HG02973 (cell line): Measurements from ENCODE around the gene SPG11.

Experiments
- ATAC-seq: cut with Tn5 transposase; IDR thresholded peaks from one replicate; pipeline ENCODE4 v1.9.1; 2021; ENCODE audit warnings: moderate library complexity; ENCODE audit not compliant: unreplicated experiment

Gene SPG11

GRCh38 chr15:44623178-44623577 is 40.3 kb downstream of the SPG11 start:
- no peak for ATAC-seq

DNA sequence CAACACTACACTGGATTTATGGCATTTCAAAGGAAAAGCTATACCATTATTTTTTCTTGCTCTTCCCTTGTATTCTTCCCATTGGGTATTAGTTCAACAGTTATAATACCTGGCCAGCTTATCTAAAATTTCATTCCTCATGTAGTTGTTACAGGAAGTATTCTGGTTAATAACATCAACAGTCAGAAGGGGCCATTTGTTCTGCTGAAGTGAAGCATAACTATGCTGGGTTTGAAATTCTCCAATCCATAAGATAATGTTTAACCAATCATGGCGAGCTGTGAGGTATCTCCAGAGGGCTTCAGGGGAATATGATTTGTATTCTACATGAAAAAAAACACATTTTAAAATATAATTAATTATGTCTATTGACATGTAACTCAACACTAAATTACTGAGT is 43.4 kb downstream of the SPG11 start:
- ATAC-seq, result no peak

DNA sequence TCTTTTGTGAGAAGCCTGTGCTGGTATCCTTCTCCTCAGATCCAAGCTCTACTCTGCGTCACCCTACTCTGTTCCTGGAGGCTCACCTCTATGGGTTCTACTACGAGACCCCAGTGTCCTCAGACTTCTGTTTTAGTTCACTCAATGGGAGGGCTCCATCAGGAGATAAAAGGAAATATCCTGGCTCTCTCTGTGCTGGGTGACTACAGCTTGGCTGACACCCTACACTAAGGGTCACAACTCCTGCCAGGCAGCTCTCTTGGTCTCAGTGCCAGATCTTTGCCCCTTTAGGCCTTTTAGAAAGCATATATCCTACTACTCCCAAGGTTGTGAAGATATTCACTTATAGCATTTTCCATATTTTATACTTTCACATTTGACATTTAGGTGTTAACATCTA is 46.5 kb downstream of the SPG11 start:
- no peak for ATAC-seq

- no peak for ATAC-seq
These were observed 56.7 kb downstream of the SPG11 start for GRCh38 chr15:44606740-44607139.

- no peak for ATAC-seq
These were observed 60.3 kb downstream of the SPG11 start for GRCh38 chr15:44603126-44603525.

DNA sequence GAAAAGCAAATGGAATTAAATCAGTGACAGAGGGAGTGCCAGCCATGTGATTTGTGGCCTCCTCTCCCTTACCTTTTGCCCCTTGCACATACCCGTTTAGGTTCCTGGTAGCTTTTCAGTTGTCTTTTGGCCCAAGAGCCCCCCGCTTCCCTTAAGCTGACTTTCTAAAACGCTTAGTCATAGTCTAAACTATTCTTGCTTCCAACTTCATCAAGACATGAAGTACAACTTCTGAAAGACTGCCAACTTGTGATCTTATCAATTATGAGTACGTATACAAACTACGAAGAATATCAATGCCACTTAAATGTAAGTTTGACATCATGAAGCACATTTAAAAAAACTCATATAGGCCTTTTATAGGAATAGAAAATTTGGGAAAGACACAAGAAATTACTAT is 64.6 kb downstream of the SPG11 start:
- ATAC-seq, result no peak

DNA sequence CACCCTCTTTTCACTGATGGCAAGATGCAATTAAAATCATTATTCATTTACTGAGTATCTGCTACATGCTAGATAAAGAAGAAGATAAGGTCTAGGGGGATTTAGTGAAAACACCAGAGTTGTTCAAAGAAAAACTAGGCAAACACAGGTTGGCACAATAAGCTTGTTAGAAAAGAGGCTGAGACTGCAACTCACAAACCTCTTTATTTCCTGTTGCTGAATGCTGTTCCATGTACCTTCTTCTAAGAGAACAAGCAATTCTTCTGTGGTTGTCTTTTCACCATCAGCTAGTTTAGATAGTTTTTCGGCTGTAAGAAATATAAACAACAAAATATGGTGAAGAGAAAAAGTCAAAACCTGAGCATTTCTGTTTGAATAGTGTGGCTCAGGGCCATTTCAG is 65.4 kb downstream of the SPG11 start:
- ATAC-seq, result no peak

DNA sequence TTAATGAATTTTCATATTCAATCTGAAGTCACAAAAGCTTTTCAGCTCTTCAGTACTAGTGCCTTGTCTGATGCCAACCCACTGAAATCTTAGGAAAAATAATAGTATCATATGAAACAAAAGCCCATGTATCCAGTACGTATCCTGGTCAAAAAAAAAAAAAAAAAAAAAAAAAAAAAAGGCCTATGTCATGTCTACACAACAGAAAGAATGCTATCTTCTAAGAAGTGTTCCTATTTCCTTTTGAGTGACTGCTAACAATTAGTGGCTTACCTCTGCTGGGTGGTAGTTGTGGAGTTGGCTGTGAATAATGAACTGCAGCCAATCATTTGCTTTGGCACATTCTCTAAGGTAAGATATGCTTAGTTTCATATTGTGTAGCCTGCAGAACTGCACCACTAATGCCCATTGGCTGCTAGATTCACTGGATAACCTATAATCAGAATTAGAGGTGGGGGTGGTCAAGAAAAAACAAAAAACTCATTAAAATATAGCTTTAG is 66.9 kb downstream of the SPG11 start:
- no peak for ATAC-seq

DNA sequence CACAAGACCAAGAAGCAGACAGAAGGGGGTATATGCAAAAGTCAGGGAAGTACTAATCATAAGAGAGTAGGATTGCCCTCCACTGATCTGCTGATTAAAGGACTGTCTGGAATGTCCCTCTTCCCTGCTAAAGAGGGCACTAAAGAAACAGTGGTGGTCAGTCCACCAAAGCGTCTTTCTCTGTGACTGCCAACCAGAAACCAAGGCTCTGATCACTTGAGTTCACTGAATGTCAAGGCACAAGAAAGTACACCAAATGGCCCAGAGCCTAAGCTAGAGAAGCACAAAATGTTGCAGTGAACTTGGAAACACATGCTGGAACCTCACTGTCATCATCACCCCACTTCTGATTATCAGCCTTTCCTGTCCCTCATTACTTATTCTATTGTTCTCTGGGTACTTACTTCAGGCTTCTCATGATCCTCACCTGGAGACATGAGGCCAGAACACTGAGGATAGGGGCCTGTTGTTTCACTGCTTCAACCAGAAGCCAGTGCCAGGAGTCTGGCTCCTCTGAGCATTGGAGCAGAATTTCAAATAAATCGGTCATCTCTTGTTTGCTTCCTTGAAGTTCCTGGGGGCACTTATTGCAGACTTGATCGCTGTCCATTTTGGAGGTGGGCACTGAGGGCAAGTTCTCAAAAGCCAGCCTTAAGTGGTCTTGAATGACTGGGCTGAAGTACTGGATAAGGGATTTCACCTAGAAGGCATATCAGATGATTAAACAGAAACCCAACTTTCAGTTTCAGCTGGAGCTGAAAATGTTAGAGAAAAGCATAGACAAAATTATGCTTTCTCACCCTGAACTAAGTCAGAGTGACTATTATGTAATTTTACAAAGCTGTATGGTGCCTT is 67.6 kb downstream of the SPG11 start:
- ATAC-seq, result peak; percentile 50

DNA sequence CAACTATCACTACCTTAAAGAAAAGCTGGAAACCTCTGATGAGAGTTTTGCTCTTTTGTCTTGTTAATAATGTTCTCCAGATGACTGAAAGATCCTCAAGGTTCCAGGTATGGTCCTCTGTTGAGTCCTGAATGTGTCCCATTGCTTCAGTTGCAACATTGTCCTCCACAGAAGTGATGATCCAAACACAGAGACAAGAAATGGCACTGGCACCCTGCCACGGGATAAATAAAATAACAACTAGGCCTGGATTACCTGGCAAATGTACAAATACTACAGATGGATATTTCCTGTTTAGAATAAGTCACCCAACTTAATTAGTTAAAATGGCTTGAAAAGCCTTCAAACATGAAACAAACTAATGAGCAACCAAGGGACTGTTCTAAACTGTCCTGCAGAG is 68.2 kb downstream of the SPG11 start:
- no peak for ATAC-seq

DNA sequence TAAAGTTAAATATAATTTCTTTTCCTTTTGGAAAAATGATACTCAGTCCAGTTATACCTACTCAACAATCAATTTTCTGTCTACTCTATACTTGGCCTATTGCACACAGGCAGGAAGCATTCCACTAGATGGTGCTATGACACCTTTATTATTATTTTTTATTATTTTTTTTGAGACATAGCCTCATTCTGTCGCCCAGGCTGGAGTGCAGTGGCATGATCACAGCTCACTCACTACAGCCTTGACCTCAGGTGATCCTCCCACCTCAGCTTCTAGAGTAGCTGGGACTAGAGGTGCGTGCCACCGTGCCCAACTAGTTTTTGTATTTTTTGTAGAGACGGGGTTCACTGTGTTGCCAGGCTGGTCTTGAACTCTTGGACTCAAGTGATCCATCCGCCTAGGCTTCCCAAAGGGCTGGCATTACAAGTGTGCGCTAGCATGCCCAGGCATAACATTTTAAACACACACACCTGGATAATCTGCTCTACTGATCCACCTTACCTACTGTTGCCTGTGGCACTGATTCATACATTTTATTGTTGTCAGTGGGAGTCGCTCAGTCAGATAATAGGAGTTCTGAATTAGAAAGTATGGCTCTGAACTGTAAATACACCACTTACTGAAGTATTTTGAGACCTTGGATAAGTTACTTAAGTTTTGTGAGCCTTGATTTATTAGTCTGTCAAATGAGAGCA is 70.3 kb downstream of the SPG11 start:
- ATAC-seq, result no peak

- ATAC-seq, result no peak
These were observed 72.1 kb downstream of the SPG11 start for GRCh38 chr15:44591326-44591725.

GRCh38 chr15:44588541-44588940 is 74.9 kb downstream of the SPG11 start:
- no peak for ATAC-seq

DNA sequence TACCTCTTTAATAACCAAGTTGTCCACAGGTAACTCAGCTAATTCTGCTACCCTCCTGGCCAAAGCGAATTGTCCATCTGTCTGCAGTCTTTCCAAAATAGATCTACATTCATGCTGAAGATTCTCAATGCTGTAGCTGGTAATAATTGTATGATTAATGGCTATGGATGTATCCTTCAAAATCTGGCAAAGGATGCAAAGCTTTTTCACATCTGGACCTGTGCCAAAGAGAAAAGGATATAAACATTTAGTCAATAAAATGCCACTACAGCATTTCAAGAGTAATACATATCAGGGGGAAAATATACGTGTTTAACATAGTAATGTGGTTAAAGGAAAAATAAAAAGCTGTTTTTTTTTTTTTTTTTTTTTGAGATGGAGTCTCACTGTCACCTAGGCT is 77.8 kb downstream of the SPG11 start:
- no peak for ATAC-seq

DNA sequence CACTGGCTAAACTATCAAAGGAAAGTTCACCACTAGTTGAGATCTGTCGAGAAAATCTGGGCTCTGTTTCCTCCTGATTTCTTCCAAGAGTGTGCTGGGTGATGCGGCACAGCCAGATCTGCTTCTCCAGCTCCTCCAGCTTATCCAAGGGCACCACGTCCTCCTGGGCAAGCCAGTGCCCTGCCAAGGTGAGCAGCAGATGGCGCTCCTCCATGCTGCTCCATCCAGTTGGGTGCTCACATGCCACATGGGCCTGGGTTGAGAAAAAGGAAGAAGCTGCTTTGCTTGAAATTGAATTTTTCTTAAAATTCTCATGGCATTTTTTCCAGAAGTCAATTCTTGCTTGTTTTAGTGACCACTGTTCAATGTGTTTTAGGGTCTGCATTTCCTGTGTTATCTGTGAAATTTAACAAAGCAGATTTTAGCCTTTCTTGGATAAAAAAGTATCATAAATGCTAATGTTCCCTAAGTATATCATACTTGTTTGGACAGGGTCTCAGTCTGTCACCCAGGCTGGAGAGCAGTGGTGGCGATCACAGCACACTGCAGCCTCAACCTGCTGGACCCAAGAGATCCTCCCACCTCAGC is 79.2 kb downstream of the SPG11 start:
- ATAC-seq, result no peak

- no peak for ATAC-seq
These were observed 83.4 kb downstream of the SPG11 start for GRCh38 chr15:44580105-44580504.

- ATAC-seq, result no peak
These were observed 88.7 kb downstream of the SPG11 start for GRCh38 chr15:44574734-44575133.

DNA sequence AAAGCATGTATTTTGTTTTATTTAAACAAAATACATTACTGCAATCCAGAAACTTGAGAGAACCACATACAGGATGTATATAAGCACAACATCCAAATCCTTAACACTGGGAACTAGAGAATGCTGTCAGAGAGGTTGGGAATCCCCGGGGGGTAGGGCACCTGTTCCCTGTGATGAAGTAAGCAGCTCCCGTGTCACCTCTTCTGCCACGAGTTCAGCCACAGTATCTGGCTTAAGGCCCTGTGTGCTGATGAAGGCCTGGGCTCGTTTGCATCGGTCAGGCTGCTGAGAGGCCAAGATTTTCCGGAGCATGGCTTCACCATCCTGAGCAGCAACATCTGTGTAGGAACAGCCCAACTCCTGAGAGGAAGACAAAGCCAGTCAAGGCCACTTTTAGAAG is 90.1 kb downstream of the SPG11 start:
- ATAC-seq, result no peak

GRCh38 chr15:44570361-44570760 is 93.1 kb downstream of the SPG11 start:
- no peak for ATAC-seq

DNA sequence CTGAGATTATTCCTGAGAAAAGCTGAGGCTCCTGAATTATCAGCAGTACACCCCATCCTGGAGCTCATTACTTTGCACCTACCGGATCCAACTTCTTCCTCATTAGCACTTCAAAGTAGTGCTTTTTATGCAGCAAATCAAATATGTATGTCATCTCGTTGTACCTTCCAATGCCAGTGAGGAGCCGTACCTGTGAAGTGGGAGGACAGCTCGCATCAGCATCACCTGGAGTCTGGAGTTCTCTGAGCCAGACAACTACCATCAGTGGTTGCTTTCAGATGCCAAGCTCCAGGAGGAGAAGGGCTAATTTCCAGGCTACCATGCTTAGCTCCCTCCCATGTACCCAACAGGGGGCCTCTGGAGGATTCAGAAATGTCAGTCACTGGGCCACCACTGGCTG is 94.1 kb downstream of the SPG11 start:
- ATAC-seq, result no peak

- ATAC-seq, result no peak
These were observed 95.1 kb downstream of the SPG11 start for GRCh38 chr15:44568338-44568737.

- ATAC-seq, result no peak
These were observed 97.3 kb downstream of the SPG11 start for GRCh38 chr15:44566155-44566540.
